Measurements from ENCODE around the gene RPS16. TPM values are rescaled to one million over a fixed set of nuclear protein-coding genes. Genes with fewer than 3 reads are reported as not detected.

RPS16 gene
- total and polyA plus RNA-seq, 9 of the 15 experiments (the other 6 are each of a cell fraction or from before 2014, with no cell fraction given): 82.6 to 3,671 (median 2,204) TPM

DNA sequence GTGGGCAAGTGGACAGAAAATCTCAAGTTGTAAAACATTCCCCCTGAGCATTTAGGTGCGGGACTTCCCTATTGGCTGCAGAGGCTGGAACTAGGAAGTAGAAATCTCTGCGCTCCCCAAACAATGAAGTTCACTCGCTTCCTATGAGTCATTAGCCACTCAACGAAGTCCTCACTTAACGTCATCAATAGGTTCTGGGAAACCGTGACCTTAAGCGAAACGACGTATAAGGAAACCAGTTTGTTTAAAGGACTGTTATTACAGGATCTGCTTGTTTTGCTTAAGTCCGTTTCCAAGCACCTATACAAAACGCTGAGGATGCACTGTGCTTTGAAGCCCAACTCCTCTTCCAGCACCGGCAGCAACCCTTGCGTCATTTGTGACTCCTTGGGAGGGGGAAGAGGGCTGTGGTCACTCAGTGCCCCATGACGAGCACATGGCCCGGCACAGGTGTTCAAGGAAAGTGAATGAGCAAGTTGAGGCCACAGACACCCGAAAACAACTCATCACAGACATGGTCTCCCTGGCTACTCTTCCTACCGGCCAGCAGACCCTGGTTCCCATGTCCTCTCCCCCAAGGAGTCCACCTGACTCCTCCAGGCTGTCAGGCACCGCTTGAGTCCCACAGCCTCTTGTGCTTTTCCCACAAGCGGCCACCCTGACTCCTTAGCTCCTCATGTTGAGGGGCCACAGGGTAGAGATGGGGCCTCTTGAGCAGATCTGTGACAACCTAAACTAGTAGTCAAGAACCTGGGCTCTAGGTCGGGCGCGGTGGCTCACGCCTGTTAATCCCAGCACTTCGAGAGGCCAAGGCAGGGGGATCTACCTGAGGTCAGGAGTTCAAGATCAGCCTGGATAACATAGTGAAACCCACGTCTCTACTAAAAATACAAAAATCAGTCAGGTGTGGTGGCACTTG, 4.8 kb downstream of the RPS16 start (continued):
- TF ChIP-seq, protein P1, sequence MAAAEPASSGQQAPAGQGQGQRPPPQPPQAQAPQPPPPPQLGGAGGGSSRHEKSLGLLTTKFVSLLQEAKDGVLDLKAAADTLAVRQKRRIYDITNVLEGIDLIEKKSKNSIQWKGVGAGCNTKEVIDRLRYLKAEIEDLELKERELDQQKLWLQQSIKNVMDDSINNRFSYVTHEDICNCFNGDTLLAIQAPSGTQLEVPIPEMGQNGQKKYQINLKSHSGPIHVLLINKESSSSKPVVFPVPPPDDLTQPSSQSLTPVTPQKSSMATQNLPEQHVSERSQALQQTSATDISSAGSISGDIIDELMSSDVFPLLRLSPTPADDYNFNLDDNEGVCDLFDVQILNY (CRISPR knock-in tag; IDR thresholded peaks at IDR 0.05): peak; percentile 84; the same call in 1 of the 2 replicates
- TF ChIP-seq KLF16 (IDR thresholded peaks at IDR 0.05): no peak
- TF ChIP-seq, protein P2, sequence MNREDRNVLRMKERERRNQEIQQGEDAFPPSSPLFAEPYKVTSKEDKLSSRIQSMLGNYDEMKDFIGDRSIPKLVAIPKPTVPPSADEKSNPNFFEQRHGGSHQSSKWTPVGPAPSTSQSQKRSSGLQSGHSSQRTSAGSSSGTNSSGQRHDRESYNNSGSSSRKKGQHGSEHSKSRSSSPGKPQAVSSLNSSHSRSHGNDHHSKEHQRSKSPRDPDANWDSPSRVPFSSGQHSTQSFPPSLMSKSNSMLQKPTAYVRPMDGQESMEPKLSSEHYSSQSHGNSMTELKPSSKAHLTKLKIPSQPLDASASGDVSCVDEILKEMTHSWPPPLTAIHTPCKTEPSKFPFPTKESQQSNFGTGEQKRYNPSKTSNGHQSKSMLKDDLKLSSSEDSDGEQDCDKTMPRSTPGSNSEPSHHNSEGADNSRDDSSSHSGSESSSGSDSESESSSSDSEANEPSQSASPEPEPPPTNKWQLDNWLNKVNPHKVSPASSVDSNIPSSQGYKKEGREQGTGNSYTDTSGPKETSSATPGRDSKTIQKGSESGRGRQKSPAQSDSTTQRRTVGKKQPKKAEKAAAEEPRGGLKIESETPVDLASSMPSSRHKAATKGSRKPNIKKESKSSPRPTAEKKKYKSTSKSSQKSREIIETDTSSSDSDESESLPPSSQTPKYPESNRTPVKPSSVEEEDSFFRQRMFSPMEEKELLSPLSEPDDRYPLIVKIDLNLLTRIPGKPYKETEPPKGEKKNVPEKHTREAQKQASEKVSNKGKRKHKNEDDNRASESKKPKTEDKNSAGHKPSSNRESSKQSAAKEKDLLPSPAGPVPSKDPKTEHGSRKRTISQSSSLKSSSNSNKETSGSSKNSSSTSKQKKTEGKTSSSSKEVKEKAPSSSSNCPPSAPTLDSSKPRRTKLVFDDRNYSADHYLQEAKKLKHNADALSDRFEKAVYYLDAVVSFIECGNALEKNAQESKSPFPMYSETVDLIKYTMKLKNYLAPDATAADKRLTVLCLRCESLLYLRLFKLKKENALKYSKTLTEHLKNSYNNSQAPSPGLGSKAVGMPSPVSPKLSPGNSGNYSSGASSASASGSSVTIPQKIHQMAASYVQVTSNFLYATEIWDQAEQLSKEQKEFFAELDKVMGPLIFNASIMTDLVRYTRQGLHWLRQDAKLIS (CRISPR knock-in tag; IDR thresholded peaks at IDR 0.05): 0 out of 2 replicates have a peak, but pooled peaks have one; percentile 53
- TF ChIP-seq, protein P3, sequence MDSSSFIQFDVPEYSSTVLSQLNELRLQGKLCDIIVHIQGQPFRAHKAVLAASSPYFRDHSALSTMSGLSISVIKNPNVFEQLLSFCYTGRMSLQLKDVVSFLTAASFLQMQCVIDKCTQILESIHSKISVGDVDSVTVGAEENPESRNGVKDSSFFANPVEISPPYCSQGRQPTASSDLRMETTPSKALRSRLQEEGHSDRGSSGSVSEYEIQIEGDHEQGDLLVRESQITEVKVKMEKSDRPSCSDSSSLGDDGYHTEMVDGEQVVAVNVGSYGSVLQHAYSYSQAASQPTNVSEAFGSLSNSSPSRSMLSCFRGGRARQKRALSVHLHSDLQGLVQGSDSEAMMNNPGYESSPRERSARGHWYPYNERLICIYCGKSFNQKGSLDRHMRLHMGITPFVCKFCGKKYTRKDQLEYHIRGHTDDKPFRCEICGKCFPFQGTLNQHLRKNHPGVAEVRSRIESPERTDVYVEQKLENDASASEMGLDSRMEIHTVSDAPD (CRISPR knock-in tag; IDR thresholded peaks at IDR 0.05): no peak
- TF ChIP-seq, protein P4, sequence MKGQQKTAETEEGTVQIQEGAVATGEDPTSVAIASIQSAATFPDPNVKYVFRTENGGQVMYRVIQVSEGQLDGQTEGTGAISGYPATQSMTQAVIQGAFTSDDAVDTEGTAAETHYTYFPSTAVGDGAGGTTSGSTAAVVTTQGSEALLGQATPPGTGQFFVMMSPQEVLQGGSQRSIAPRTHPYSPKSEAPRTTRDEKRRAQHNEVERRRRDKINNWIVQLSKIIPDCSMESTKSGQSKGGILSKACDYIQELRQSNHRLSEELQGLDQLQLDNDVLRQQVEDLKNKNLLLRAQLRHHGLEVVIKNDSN (CRISPR knock-in tag; IDR thresholded peaks at IDR 0.05): peak; percentile 51
- peak; percentile 52 for TF ChIP-seq POLR2A (conservative IDR thresholded peaks at IDR 0.05)
- peak; percentile 54; the same call in 1 of the 2 replicates for TF ChIP-seq PML (IDR thresholded peaks at IDR 0.05; ENCODE audit: low read length)
- TF ChIP-seq CBX5 (IDR thresholded peaks at IDR 0.05; ENCODE audit: borderline replicate concordance, low read depth): no peak
- TF ChIP-seq, protein P5, sequence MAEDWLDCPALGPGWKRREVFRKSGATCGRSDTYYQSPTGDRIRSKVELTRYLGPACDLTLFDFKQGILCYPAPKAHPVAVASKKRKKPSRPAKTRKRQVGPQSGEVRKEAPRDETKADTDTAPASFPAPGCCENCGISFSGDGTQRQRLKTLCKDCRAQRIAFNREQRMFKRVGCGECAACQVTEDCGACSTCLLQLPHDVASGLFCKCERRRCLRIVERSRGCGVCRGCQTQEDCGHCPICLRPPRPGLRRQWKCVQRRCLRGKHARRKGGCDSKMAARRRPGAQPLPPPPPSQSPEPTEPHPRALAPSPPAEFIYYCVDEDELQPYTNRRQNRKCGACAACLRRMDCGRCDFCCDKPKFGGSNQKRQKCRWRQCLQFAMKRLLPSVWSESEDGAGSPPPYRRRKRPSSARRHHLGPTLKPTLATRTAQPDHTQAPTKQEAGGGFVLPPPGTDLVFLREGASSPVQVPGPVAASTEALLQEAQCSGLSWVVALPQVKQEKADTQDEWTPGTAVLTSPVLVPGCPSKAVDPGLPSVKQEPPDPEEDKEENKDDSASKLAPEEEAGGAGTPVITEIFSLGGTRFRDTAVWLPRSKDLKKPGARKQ (CRISPR knock-in tag; IDR thresholded peaks at IDR 0.05): no peak
- TF ChIP-seq MCM5 (IDR thresholded peaks at IDR 0.05; ENCODE audit: low read depth): no peak
- no peak for TF ChIP-seq KLF10 (CRISPR knock-in tag; IDR thresholded peaks at IDR 0.05)
- TF ChIP-seq, protein P6, sequence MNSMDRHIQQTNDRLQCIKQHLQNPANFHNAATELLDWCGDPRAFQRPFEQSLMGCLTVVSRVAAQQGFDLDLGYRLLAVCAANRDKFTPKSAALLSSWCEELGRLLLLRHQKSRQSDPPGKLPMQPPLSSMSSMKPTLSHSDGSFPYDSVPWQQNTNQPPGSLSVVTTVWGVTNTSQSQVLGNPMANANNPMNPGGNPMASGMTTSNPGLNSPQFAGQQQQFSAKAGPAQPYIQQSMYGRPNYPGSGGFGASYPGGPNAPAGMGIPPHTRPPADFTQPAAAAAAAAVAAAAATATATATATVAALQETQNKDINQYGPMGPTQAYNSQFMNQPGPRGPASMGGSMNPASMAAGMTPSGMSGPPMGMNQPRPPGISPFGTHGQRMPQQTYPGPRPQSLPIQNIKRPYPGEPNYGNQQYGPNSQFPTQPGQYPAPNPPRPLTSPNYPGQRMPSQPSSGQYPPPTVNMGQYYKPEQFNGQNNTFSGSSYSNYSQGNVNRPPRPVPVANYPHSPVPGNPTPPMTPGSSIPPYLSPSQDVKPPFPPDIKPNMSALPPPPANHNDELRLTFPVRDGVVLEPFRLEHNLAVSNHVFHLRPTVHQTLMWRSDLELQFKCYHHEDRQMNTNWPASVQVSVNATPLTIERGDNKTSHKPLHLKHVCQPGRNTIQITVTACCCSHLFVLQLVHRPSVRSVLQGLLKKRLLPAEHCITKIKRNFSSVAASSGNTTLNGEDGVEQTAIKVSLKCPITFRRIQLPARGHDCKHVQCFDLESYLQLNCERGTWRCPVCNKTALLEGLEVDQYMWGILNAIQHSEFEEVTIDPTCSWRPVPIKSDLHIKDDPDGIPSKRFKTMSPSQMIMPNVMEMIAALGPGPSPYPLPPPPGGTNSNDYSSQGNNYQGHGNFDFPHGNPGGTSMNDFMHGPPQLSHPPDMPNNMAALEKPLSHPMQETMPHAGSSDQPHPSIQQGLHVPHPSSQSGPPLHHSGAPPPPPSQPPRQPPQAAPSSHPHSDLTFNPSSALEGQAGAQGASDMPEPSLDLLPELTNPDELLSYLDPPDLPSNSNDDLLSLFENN (IDR thresholded peaks at IDR 0.05; ENCODE audit: low read depth in 2 of 2, low read length in 2 of 2): no peak
- TF ChIP-seq ZNF217 (CRISPR knock-in tag; IDR thresholded peaks at IDR 0.05): no peak
- TF ChIP-seq SMARCA4 (IDR thresholded peaks at IDR 0.05): peak; percentile 52
- TF ChIP-seq ZBTB1 (CRISPR knock-in tag; IDR thresholded peaks at IDR 0.05; ENCODE audit: borderline replicate concordance, low read depth): peak; percentile 56; the same call in 1 of the 2 replicates

Data from K562 (cell line).